ENCODE results near the gene ZXDC.

The ZXDC gene

DNA sequence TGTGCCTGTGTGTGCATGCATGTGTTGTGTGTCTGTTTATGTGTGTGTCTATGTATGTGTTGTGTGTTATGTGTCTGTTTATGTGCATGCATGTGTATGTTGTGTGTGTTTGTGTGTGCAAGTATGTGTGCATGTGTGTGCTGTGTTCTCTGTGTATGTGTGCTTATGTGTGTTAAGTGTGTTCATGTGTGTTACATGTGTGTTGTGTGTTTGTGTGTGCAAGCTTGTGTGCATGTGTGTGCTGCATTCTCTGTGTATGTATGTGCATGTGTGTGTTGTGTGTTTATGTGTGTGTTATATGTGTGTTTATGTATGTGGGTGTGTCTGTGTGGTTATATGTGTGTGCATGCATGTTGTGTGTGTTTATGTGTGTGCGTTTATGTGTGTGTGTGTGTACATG is 27.0 kb upstream of the ZXDC start:
- Histone ChIP-seq H3K4me3 (ENCODE audit: severe bottlenecking) (no peak overlapping the region), H3K9me3 (ENCODE audit: severe bottlenecking) (no peaks in the 10 kb centered on the region), H3K36me3 (ENCODE audit: low read depth) (no peaks in the 10 kb centered on the region), H3K27ac (ENCODE audit: poor library complexity, severe bottlenecking) (no peak overlapping the region), H3K4me1 (ENCODE audit: insufficient read depth, poor library complexity, severe bottlenecking) (no peaks in the 10 kb centered on the region), H3K27me3 (ENCODE audit: insufficient read depth, poor library complexity, severe bottlenecking) (no peaks in the 10 kb centered on the region)
- no peak for ATAC-seq (ENCODE audit: low read depth)
- TF ChIP-seq, protein P1, sequence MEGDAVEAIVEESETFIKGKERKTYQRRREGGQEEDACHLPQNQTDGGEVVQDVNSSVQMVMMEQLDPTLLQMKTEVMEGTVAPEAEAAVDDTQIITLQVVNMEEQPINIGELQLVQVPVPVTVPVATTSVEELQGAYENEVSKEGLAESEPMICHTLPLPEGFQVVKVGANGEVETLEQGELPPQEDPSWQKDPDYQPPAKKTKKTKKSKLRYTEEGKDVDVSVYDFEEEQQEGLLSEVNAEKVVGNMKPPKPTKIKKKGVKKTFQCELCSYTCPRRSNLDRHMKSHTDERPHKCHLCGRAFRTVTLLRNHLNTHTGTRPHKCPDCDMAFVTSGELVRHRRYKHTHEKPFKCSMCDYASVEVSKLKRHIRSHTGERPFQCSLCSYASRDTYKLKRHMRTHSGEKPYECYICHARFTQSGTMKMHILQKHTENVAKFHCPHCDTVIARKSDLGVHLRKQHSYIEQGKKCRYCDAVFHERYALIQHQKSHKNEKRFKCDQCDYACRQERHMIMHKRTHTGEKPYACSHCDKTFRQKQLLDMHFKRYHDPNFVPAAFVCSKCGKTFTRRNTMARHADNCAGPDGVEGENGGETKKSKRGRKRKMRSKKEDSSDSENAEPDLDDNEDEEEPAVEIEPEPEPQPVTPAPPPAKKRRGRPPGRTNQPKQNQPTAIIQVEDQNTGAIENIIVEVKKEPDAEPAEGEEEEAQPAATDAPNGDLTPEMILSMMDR (IDR thresholded peaks at IDR 0.05; ENCODE audit: poor library complexity, severe bottlenecking), result no peak
- no peak for DNase-seq (ENCODE audit: low spot score)

DNA sequence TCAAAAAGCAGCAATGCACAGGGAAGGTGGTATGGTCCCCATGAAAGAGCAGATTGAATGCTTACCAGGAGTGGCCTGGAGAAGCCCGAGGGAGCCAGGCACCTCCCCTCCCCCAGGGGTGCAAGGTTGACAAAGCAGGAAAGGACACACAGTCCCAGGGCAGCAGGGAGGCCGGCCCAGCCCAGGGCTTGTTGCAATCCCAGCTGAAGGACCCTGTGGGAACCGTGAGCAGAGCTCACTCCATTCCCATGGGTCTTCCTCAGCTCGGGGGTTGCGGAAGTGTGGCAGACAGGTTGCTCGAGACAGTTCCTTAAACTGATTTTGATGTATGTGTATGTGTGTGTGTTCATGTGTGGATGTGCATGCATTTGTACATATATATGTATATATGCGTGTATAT is 26.0 kb upstream of the ZXDC start:
- DNase-seq (ENCODE audit: low spot score), result no peak
- TF ChIP-seq, protein P1 (IDR thresholded peaks at IDR 0.05; ENCODE audit: poor library complexity, severe bottlenecking), result no peak
- no peaks in the 10 kb centered on the region for H3K27me3 ChIP-seq (ENCODE audit: insufficient read depth, poor library complexity, severe bottlenecking)
- ATAC-seq (ENCODE audit: low read depth), result no peak
- H3K36me3 ChIP-seq (ENCODE audit: low read depth), result no peaks in the 10 kb centered on the region
- H3K4me3 ChIP-seq (ENCODE audit: severe bottlenecking), result no peak overlapping the region
- no peak overlapping the region for H3K27ac ChIP-seq (ENCODE audit: poor library complexity, severe bottlenecking)
- H3K4me1 ChIP-seq (ENCODE audit: insufficient read depth, poor library complexity, severe bottlenecking), result no peaks in the 10 kb centered on the region
- no peaks in the 10 kb centered on the region for H3K9me3 ChIP-seq (ENCODE audit: severe bottlenecking)

DNA sequence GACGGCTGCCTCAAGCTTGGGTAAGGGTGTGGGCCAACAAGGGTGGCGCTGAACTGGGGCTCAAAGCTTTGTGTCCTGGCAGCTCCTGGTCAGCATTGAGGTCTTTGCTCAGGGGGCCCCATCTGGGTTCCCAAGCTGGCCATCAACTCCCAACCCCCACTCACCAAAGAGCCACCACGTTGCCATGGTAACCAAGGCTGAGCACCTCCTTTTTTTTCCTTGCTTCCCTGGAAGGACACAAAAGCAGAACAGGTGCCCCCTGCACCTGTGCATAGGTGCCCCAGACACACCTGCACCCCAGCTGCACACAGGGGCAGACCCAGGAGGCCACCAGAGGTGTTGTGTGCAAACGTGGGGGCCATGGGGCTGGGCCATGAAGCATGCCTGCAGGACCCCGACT is 25.4 kb upstream of the ZXDC start:
- H3K4me1 ChIP-seq (ENCODE audit: insufficient read depth, poor library complexity, severe bottlenecking), result no peaks in the 10 kb centered on the region
- no peaks in the 10 kb centered on the region for H3K27me3 ChIP-seq (ENCODE audit: insufficient read depth, poor library complexity, severe bottlenecking)
- DNase-seq (ENCODE audit: low spot score), result no peak
- TF ChIP-seq, protein P1 (IDR thresholded peaks at IDR 0.05; ENCODE audit: poor library complexity, severe bottlenecking), result no peak
- no peaks in the 10 kb centered on the region for H3K9me3 ChIP-seq (ENCODE audit: severe bottlenecking)
- no peak for ATAC-seq (ENCODE audit: low read depth)
- no peak overlapping the region for H3K27ac ChIP-seq (ENCODE audit: poor library complexity, severe bottlenecking)
- H3K36me3 ChIP-seq (ENCODE audit: low read depth), result no peaks in the 10 kb centered on the region
- no peak overlapping the region for H3K4me3 ChIP-seq (ENCODE audit: severe bottlenecking)

DNA sequence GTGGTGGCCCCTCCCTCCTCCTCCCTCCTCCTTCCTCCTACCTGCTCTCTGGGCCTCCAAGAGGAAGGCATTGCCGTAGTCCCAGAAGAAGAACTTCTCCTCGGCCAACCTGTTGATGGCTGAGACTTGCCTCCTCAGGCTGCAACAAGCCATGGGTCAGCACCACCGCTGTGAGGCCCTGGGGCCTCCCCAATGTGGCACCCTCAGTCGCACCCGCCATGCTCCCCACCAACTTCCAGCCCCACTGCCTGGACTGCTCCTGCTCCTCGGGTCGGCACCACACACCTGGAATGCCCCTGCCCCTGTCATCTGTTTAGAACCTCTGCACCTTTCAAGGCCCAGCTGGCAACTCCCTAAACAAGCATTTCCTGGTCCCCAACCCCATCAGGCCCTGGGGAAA is 24.3 kb upstream of the ZXDC start:
- Histone ChIP-seq H3K4me1 (ENCODE audit: insufficient read depth, poor library complexity, severe bottlenecking) (no peaks in the 10 kb centered on the region), H3K4me3 (ENCODE audit: severe bottlenecking) (no peak overlapping the region)

DNA sequence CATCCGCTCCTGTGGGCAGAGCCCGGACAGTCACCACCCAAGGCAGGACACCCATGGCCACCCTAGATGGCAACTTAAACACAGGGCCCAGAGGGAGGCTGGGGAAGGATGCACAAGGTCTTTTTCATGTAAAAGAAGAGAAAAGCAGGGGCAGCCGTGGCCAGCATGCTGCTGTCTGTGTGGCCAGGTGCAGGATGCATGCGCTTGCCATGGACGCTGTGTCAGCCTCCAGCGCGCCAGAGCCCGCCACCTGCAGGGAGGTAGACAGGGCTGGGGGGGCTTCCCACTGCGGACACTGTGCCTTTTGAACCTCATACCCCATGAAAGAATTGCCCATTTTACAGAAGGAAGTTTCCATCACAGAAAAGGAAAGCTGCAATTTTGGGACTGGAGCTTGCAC is 23.7 kb upstream of the ZXDC start:
- TF ChIP-seq, protein P1 (IDR thresholded peaks at IDR 0.05; ENCODE audit: poor library complexity, severe bottlenecking), result no peak
- no peaks in the 10 kb centered on the region for H3K27me3 ChIP-seq (ENCODE audit: insufficient read depth, poor library complexity, severe bottlenecking)
- ATAC-seq (ENCODE audit: low read depth) (no peak), DNase-seq (ENCODE audit: low spot score) (no peak)
- no peaks in the 10 kb centered on the region for H3K36me3 ChIP-seq (ENCODE audit: low read depth)
- no peaks in the 10 kb centered on the region for H3K4me1 ChIP-seq (ENCODE audit: insufficient read depth, poor library complexity, severe bottlenecking)
- H3K4me3 ChIP-seq (ENCODE audit: severe bottlenecking), result no peak overlapping the region
- no peaks in the 10 kb centered on the region for H3K9me3 ChIP-seq (ENCODE audit: severe bottlenecking)
- no peak overlapping the region for H3K27ac ChIP-seq (ENCODE audit: poor library complexity, severe bottlenecking)

More for the DNA sequence above, 24.3 kb upstream of the ZXDC start:
- Histone ChIP-seq H3K9me3 (ENCODE audit: severe bottlenecking) (no peaks in the 10 kb centered on the region), H3K27me3 (ENCODE audit: insufficient read depth, poor library complexity, severe bottlenecking) (no peaks in the 10 kb centered on the region), H3K36me3 (ENCODE audit: low read depth) (no peaks in the 10 kb centered on the region), H3K27ac (ENCODE audit: poor library complexity, severe bottlenecking) (no peak overlapping the region)
- DNase-seq (ENCODE audit: low spot score) (no peak), ATAC-seq (ENCODE audit: low read depth) (no peak)
- TF ChIP-seq, protein P1 (IDR thresholded peaks at IDR 0.05; ENCODE audit: poor library complexity, severe bottlenecking), result no peak

Measured in RWPE2 (cell line).